Measurements from ENCODE around the gene STYXL2. TPM values are rescaled to one million over a fixed set of nuclear protein-coding genes. Genes with fewer than 3 reads are reported as not detected.

STYXL2 gene
- total RNA-seq, 2 donors from 2014 or later: 0.14 TPM; not detected in 1

DNA sequence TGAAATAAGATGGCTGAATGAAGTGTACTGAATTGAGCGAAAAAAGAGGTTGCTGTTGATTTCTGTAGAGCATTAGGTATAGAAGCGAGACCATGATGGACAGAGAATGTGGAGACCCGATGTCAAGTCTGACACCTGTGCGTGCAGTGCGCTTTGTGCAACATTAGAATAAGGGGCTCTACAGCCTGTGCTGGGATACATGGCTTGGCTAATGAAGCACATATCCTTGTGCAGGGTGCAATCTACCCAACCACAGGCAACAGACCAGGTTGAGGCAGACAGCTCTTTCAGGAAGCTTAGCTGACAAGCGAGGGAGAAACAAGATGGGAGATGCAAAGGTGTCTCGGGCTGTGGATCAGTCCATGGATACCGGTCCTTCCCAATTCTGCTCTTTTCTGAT lies 22.6 kb upstream of the STYXL2 start:
- no peak for DNase-seq (ENCODE audit: low spot score)
- intact Hi-C loops (cut with DNase I): no loop called here

DNA sequence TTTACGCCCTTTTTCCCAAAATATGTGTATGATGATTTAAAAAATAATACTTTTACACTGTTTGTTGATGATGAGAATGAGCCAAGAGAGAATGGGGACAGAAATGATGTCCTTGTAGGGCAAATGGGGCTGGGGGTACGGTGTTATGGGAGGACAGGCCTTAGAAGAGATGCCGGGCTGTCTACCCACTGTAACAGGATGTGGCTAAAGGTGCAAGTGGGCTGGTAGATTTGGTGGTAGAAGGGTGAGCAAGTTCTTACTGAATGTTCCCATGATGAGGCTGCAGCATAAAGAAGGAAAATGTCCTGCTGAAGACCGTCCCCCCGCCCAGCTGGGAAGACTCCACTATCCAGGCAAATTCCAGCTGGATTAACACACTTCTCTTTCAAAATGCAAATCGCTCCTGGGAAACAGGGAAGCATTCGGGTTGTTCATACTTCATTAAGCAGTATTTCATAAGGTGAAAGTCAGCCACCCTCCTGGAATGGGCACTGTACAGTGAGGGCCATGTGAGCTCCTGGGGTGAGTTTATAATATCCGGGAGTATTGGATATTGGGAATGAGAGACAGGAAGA lies 17.7 kb upstream of the STYXL2 start:
- intact Hi-C loops (cut with DNase I): no loop called here
- DNase-seq (ENCODE audit: low spot score): no peak

DNA sequence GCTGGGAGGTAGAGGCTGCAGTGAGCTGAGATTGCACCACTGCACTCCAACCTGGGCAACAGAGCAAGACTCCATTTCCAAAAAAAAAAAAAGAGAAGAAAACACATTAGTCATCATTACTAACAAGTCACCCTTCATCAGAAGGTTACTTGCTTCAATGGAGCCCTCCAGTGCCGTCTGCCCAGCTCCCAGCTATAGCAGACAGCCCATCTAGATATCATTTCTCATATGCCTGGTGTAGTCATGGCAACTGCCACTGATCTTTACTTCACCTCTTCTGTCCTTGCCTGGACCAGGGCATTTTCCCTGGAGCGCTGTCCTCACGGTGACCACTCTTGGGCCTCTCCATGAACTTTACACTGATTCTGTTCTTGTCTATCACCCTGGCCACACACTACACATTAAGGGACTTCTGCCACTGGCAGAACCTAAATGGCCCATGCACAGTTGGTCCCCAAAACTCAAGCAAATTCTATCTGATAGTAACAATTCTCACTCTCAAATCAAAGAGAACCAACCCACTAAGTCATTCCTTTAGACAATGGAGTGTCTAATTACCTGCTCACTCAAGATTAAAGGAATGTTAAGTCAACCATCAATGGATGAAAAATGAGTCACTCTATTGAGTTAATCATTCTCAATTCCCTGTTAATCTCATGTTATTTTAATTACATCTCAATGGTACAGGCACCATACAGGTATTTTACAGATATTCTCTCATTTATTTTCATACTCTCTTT lies 16.6 kb upstream of the STYXL2 start:
- intact Hi-C loops (cut with DNase I): no loop called here
- DNase-seq (ENCODE audit: low spot score): peak; percentile 40

DNA sequence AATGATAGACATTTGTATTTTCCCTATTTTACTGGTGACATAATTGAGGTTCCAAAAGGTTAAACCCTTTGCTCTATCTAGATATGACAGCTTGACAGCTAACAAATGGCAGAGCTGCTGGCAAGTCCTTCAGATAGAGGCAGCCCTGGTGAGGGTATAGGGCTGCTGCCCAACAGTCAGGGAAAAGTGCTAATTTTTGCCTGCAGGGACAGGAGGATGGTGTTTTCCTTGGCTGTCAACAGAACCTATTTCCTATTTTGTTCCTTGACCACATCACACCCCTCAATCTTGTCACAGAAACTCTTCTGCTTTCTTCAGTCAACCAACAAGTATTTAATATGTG lies 16.0 kb upstream of the STYXL2 start:
- no peak for DNase-seq (ENCODE audit: low spot score)
- intact Hi-C loops (cut with DNase I): no loop called here

DNA sequence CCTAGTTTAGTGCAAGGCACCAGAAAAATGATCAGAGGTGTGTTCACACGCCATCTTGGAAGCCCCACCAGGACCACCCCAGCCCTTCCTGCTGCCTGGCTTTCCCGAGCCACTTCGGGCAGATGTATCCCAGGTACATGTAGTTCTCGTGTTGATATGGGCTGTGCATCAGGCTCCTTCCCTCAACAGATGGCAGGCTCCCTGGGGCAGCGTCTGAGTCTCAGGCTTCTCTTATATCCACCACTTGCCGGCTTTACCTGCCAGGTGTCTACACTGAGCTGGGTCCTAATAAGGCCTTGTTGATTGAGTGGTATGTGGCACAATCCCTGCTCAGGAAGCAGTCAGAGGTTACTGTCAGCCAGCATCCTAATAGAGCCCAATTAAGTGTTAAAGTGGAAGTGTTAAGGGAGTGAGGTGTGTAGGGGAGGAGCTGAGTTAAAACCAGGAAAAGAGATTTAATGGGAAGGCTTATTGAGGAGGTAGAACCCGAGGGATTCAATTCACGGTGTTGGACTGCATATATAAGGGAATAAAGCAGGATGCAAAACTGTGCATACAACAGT lies 12.2 kb upstream of the STYXL2 start:
- intact Hi-C loops (cut with DNase I): no loop called here
- DNase-seq (ENCODE audit: low spot score): no peak

DNA sequence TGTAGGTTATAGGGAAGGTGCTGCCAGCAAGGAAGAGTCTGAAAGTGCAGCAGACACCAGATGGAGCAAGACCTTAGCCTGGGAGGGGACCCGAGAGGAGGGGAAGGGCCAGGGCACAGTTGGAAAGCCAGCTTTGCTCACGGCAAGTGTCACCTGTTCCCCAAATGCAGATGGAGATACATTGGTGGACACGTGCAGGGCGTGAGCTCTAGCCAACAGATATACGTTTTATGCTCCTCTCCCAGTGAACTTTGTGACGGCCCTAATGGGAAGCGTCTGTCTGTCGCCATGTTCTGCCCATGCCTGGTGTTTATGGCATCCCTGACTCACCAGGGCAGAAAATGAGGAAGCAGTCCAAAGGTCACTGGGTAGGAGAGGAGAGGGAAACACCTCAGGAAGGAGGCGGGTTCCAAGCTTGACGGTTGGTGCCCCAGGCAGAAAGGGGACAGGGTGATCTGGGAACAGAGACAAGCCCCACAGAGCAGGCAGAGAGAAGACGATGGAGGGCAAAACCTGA lies 11.3 kb upstream of the STYXL2 start:
- intact Hi-C loops (cut with DNase I): no loop called here
- no peak for DNase-seq (ENCODE audit: low spot score)

DNA sequence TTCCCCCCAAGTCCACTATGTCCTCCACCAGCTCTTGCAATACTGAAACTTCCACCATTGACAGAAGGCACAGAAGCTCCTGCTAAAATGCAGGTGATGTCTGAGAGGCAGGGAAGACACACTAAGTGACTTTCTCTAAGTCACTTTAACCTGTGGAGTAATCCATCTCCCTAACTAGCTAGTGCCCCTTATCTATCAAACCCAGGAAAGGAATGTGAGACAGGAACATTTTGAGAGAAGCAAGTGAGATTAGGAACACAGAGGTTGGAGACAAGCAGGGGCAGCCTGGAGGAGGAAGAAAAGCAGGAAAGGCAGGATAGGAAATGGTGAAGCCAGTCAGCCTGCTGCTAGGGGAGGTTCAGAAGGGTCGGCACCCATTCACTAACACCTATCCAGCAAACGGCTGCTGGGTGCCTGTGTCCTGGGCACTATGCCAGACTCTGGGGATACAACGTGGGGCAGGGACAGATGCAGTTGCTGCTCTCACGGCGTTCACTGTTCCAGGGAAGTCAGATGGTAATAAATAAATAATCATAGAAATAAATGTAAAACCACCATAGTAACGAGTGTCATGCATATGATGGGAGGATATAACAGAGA lies 10.7 kb upstream of the STYXL2 start:
- DNase-seq (ENCODE audit: low spot score): no peak
- intact Hi-C loops (cut with DNase I): no loop called here

DNA sequence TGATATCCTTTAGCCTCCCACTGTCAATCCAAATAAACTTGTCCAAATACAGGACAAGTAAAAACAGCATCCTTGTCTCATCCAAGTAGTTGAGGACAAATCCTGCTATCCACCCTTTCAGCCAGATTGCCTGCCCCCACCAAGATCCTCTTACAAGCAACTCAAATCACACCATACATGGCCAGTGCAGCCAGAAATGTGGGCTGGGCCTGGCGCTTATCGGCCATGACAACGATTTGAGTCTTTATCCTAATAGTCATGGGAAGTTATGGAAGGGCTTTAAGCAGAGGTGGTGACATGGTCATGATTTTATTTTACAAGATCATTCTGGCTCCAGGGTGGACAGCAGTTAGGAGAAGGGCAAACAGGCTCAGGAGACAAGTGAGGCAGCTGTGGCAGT lies 10.0 kb upstream of the STYXL2 start:
- DNase-seq (ENCODE audit: low spot score): no peak
- intact Hi-C loops (cut with DNase I): no loop called here

DNA sequence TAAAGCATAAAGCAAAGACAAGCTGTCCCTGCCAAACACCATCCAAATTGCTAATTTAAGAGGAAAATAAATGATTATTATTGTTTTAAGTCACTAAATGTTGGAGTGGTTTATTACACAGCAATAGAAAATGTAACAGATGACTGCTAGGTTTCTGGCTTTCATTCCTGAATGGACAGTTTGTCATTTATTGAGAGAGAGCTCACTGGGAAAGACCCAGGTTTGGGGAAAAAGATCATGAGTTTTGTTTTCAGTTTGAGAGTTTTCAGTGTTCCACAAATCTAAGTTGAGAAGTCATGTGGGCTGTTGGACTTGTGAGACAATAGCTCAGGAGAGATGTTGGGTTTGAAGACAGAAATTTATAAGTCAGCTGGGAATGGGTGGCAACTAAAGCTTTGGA lies 9.1 kb upstream of the STYXL2 start:
- intact Hi-C loops (cut with DNase I): no loop called here
- DNase-seq (ENCODE audit: low spot score): no peak

DNA sequence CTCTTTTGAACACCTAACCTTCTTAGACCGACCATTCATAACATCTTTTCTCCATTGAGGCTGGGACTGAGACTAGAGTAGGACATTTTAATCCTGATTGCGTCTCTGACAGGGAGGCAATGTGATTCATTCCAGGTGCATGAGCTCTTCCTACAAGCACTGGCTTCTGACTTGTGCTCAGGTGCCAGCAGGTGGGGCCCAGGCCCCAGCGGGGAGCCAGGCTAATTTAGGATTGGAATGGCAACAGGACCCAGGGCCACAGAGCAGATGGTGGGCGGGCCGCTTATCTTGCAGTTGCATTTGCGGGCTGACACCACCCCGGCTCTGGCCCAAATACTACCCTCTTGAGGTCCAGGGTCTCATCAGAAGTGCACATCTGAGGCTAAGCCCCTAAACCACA lies 7.8 kb upstream of the STYXL2 start:
- no peak for DNase-seq (ENCODE audit: low spot score)
- intact Hi-C loops (cut with DNase I): no loop called here

DNA sequence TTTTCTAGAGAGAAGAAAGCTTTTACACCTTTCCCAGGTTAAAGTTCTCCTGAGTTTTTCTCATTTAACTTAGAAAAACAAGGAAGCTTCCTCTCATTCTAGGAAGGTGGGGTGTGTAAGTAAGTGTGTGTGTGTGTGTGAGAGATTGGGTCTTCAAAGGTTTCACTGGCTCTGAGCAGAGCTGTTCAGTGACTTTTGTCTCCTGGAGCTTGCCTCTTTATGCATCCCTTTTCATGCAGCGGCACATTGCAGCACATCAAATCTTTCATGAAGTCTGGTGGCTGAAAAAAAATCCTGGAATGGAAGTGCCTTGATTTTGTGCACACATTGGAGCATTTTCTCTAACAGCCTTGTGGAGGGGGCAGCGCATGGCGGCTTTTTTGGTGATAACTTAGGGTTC lies 7.1 kb upstream of the STYXL2 start:
- intact Hi-C loops (cut with DNase I): no loop called here
- DNase-seq (ENCODE audit: low spot score): no peak

DNA sequence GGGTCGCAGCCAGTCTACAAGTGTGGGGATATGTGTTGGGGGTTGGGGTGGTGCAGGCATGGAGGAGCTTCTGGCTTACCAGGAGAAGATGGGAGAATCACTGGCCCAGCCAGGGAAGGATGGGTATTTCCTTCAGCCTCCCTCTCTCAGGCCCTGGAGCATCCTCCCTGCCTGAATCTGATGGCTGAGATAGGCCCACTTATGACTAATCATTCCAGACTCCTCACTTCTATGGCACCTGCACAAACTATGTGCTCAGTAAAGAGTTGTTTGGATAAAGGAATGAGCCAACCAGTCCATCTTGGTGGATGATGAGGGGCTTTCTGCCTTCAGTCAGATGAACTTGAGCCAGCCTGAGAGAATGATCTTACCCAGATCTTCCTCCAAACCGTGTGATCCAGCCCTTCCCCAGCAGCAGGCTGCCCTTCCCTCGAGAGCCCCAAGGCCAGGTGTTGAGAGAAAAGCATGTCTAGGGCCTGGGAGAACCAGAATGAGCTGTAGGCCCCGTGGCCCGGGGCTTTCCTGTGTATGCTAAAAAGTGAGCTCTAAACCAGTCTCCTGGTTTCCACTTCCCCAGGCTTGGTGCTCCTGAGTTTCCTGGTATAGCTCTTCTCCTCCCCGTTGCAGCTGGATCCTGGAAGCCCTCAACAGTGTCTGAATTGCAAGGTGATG lies 5.0 kb upstream of the STYXL2 start:
- intact Hi-C loops (cut with DNase I): no loop called here
- DNase-seq (ENCODE audit: low spot score): no peak

DNA sequence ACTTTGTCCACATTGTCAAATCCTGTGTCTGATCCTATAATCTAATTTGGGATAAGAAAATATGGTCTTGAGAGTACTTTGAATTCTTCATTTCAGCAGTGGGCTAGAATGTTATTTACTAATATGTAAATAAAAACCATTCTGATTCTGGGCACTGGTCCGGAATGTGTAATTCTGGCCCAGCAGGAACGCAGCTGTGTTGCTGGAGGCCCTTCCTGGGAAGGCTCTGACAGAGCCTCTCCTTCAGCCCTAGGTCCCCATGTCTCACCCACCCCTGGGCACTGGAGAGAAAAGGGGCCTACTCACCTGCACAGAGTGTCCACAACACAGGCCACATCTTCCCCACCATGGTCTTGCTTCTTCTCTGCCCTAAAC lies 3.9 kb upstream of the STYXL2 start:
- intact Hi-C loops (cut with DNase I): no loop called here

DNA sequence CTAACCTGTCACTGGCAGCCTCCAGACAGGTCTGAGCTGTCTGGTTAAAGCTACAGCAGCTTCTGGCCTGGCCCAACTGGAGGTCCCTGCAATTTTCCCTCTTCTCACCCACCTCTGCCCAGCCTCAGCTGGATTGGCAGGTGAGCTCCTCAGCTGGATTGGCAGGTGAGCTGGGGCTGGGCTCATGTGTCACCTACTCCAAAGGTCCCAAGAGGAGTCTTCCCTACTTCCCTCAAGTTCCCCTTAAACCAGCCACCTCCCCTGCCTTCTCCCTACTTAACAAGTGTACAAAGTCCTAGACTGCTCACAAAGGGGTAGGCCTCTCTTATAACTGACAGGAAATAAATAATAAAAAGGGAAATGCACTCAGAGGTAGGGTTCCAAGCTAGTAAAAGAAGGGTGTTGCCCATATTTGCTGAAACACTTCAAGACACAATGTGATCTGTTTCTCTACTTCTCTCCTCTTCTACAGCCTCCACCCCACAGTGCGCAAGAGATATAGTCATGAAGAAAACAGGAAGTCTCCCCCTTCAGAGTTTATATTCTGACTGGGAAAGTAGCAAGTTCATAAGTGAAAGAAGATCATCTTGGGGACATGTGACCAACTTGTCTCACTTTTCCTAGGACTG lies 3.4 kb upstream of the STYXL2 start, which contains the start of gene GPA33:
TSS of gene GPA33 (minus strand) at position 64 of the 629 bp plus-strand sequence. CDS start 90 bp downstream, outside the sequence.
- intact Hi-C loops (cut with DNase I): no loop called here
- DNase-seq (ENCODE audit: low spot score): no peak

More for the DNA sequence above, 3.9 kb upstream of the STYXL2 start:
- DNase-seq (ENCODE audit: low spot score): no peak

DNA sequence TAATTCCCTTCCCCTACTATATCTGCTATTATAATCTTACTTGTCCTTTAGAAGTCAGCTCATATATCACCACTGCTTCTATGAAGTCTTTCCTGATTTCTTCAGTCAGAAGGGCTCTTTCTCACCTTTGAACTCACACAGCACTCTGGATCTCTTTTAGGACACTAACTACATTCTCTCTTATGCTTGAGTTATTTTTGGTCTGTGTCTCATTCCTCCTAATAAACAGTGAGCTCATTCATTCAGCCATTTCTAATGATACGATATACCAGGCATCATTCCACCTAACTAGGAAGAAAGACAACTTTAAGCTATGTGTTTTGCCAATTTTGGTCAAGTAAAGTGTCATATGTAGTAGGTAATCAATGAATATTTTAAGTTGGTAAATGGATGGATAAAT lies 1.2 kb upstream of the STYXL2 start:
- intact Hi-C loops (cut with DNase I): no loop called here
- no peak for DNase-seq (ENCODE audit: low spot score)

DNA sequence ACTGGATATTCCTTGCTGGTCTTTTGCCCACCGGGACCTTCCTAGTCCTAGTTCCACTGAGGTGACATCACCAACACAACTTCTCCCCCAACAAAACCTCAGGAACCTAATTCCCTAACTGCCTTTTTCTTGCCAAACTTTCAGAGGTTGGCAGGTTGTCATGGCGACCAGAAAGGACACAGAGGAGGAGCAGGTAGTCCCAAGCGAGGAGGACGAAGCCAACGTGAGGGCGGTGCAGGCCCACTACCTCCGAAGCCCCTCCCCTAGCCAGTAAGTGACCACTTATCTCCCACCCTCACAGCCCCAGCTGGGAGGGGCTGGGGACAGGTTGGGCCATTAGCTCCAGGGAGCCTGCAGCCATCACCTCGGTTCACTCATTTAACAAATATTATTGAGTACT lies 815 bp downstream of the STYXL2 start:
- DNase-seq (ENCODE audit: low spot score): no peak
- intact Hi-C loops (cut with DNase I): no loop called here

DNA sequence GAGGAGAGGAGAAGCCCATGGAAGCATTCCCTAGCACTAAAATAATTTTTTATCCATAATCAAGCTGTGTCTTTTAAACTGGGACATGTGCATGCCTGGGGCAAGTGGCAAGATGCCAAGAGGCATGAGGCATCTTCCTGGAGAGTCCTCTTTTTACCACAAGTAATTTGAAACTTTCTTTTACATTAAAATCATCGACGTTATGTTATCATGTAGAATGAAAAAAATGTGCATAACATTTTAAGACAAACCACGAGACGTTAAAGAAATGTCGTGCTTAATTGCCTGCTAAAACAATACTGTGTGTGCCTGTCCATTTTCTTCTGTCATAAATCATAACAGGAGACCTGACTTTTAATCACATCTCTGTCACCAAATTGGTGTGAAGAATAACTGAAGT lies 1.5 kb downstream of the STYXL2 start:
- intact Hi-C loops (cut with DNase I): no loop called here

DNA sequence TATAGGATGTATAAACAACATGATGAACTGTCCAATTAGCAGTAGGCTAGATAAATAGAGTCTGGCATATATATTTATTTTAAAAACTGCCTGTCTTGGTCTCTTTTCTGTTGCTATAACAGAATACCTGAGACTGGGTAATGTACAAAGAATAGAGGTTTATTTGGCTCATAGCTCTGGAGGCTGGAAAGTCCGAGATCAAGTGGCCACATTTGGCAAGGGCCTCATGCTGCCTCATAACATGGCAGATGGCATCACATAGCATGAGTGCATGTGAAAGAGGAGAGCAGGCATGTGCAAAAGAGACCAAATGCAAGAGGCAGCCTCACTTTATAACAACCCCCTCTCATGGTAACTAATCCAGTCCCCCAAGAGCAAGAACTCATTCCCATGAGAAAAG lies 6.0 kb downstream of the STYXL2 start:
- intact Hi-C loops (cut with DNase I): no loop called here
- no peak for DNase-seq (ENCODE audit: low spot score)

More for the DNA sequence above, 1.5 kb downstream of the STYXL2 start:
- no peak for DNase-seq (ENCODE audit: low spot score)

DNA sequence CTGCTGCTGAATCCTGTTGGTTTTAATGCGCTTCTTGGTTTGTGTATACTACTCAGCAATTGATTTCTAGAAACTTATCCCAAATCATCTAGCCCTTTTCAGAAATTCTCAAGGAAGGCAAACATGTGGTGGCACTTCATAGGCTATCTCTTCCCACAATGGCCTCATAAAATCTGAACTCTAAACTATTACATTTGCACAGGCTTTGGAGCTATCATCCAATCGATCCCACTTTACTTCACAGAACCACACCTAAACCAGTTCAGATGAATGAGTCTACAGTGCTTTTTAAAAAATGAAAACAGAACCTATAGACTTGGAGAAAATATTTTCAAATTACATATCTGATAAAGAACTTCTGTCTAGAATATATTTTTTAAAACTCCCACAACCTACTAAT lies 6.9 kb downstream of the STYXL2 start:
- no peak for DNase-seq (ENCODE audit: low spot score)
- intact Hi-C loops (cut with DNase I): no loop called here

DNA sequence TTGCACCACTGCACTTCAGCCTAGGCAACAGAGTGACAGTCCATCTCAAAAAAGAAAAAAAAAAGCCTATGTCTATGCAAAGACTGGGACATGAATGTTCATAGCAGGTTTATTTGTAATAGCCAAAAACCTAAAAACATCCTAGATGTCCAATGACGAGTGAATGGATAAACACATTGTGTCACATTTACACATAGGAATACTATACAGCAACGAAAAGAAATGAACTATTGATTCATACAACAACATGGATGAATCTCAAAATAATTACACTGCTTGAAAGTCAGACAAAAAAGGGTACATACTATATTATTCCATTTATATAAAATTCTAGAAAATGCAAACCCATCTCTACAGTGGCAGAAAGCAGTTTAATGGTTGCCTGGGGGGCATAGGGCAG lies 7.9 kb downstream of the STYXL2 start:
- no peak for DNase-seq (ENCODE audit: low spot score)
- intact Hi-C loops (cut with DNase I): no loop called here

All from posterior vena cava (tissue), 2 donors.